Ishikawa (cell line): Measurements from ENCODE around the gene SPECC1.

Source experiments
- EP300 ChIP-seq: IDR thresholded peaks from 2 replicates; pipeline ENCODE4 v1.6.1; 2012; ENCODE audit warnings: borderline replicate concordance
- NFIC ChIP-seq: IDR thresholded peaks from 2 replicates; pipeline ENCODE4 v1.6.1; 2012
- REST ChIP-seq: IDR thresholded peaks from 2 replicates; pipeline ENCODE4 v1.6.1; 2012; ENCODE audit warnings: low read depth, mild to moderate bottlenecking
- TEAD4 ChIP-seq: IDR thresholded peaks from 2 replicates; pipeline ENCODE4 v1.6.1; 2012
- ZBTB7A ChIP-seq: IDR thresholded peaks from 2 replicates; pipeline ENCODE4 v1.6.1; 2012; ENCODE audit warnings: low read depth

- TF ChIP-seq ZBTB7A = no peak
- TF ChIP-seq EP300 = no peak; the same call in 1 of the 2 replicates
- no peak for TF ChIP-seq REST
- no peak for TF ChIP-seq NFIC
- no peak for TF ChIP-seq TEAD4
Measured at GRCh38 chr17:20008242-20009051, 712 bp upstream of the SPECC1 start.
